ENCODE results near the gene SASS6. TPM values are rescaled to one million over a fixed set of nuclear protein-coding genes. Genes with fewer than 3 reads are reported as not detected.

The SASS6 gene
- total RNA-seq, 1 donor from 2014 or later = 3.6 TPM

- H3K27me3 ChIP-seq (ENCODE audit: insufficient read depth, low read length) = no peaks in the 10 kb centered on the region
- H3K9ac ChIP-seq (ENCODE audit: low read length) = no peak overlapping the region
- H4K20me1 ChIP-seq (ENCODE audit: insufficient read depth, low read length) = peaks cover 10% of the 10 kb centered on the region
- H3K4me1 Mint-ChIP-seq (ENCODE audit: low read depth, unreplicated experiment) = peaks cover 4% of the 10 kb centered on the region
- H3K79me2 ChIP-seq (ENCODE audit: insufficient read depth, low read length) = no peaks in the 10 kb centered on the region
- peak; percentile 47 for FAIRE-seq
- H3K36me3 Mint-ChIP-seq (ENCODE audit: low read depth, unreplicated experiment) = peaks cover 14% of the 10 kb centered on the region
- H2AFZ ChIP-seq (ENCODE audit: low read depth, low read length) = no peak overlapping the region
- no peak overlapping the region for H3K4me3 Mint-ChIP-seq (ENCODE audit: unreplicated experiment)
- no peak overlapping the region for H3K4me2 ChIP-seq (ENCODE audit: low read length)
- H3K27ac Mint-ChIP-seq (ENCODE audit: unreplicated experiment) = no peak overlapping the region
- no peak for DNase-seq (ENCODE audit: low read depth)
- H3K27ac ChIP-seq (ENCODE audit: low read depth, low read length) = no peak overlapping the region
- no peaks in the 10 kb centered on the region for H3K4me1 ChIP-seq (ENCODE audit: insufficient read depth, low read length)
- no peaks in the 10 kb centered on the region for H3K27me3 Mint-ChIP-seq (ENCODE audit: low read depth, unreplicated experiment)
- no peak overlapping the region for H3K4me3 ChIP-seq (ENCODE audit: insufficient read depth, low read depth, low read length)
- H3K9me3 ChIP-seq (ENCODE audit: insufficient read depth, low read depth, low read length) = no peaks in the 10 kb centered on the region
- TF ChIP-seq CTCF (IDR thresholded peaks at IDR 0.05; ENCODE audit: insufficient read depth, low read depth, low read length) (no peak), EZH2 (IDR thresholded peaks at IDR 0.05; ENCODE audit: insufficient read depth, low read length) (no peak)
- H3K9me3 Mint-ChIP-seq (ENCODE audit: unreplicated experiment) = no peaks in the 10 kb centered on the region
- peaks cover 42% of the 10 kb centered on the region for H3K36me3 ChIP-seq (ENCODE audit: insufficient read depth, low read length)
Measured at GRCh38 chr1:100077531-100077930, 55.2 kb downstream of the SASS6 start.

GRCh38 chr1:100076744-100077143, 56.0 kb downstream of the SASS6 start:
- Histone ChIP-seq H4K20me1 (ENCODE audit: insufficient read depth, low read length) (peaks cover 11% of the 10 kb centered on the region), H3K4me2 (ENCODE audit: low read length) (no peak overlapping the region), H3K4me1 (ENCODE audit: insufficient read depth, low read length) (no peaks in the 10 kb centered on the region), H3K27ac (ENCODE audit: low read depth, low read length) (no peak overlapping the region), H3K9me3 (ENCODE audit: insufficient read depth, low read depth, low read length) (no peaks in the 10 kb centered on the region), H3K36me3 (ENCODE audit: insufficient read depth, low read length) (peaks cover 39% of the 10 kb centered on the region), H2AFZ (ENCODE audit: low read depth, low read length) (no peak overlapping the region), H3K79me2 (ENCODE audit: insufficient read depth, low read length) (no peaks in the 10 kb centered on the region), H3K4me3 (ENCODE audit: insufficient read depth, low read depth, low read length) (no peak overlapping the region), H3K9ac (ENCODE audit: low read length) (no peak overlapping the region), H3K27me3 (ENCODE audit: insufficient read depth, low read length) (no peaks in the 10 kb centered on the region)
- Mint-ChIP-seq H3K4me3 (ENCODE audit: unreplicated experiment) (no peak overlapping the region), H3K36me3 (ENCODE audit: low read depth, unreplicated experiment) (peaks cover 15% of the 10 kb centered on the region), H3K4me1 (ENCODE audit: low read depth, unreplicated experiment) (peaks cover 4% of the 10 kb centered on the region), H3K27ac (ENCODE audit: unreplicated experiment) (no peak overlapping the region), H3K27me3 (ENCODE audit: low read depth, unreplicated experiment) (no peaks in the 10 kb centered on the region), H3K9me3 (ENCODE audit: unreplicated experiment) (no peaks in the 10 kb centered on the region)
- no peak for TF ChIP-seq CTCF (IDR thresholded peaks at IDR 0.05; ENCODE audit: insufficient read depth, low read depth, low read length)
- TF ChIP-seq EZH2 (IDR thresholded peaks at IDR 0.05; ENCODE audit: insufficient read depth, low read length) = no peak
- FAIRE-seq (no peak), DNase-seq (ENCODE audit: low read depth) (no peak)

GRCh38 chr1:100076319-100076718, 56.4 kb downstream of the SASS6 start:
- Histone ChIP-seq H4K20me1 (ENCODE audit: insufficient read depth, low read length) (peaks cover 12% of the 10 kb centered on the region), H3K4me3 (ENCODE audit: insufficient read depth, low read depth, low read length) (no peak overlapping the region), H3K9me3 (ENCODE audit: insufficient read depth, low read depth, low read length) (no peaks in the 10 kb centered on the region), H3K4me1 (ENCODE audit: insufficient read depth, low read length) (no peaks in the 10 kb centered on the region), H3K4me2 (ENCODE audit: low read length) (no peak overlapping the region), H3K27ac (ENCODE audit: low read depth, low read length) (no peak overlapping the region), H3K79me2 (ENCODE audit: insufficient read depth, low read length) (no peaks in the 10 kb centered on the region), H3K27me3 (ENCODE audit: insufficient read depth, low read length) (no peaks in the 10 kb centered on the region), H3K36me3 (ENCODE audit: insufficient read depth, low read length) (peaks cover 41% of the 10 kb centered on the region), H3K9ac (ENCODE audit: low read length) (no peak overlapping the region), H2AFZ (ENCODE audit: low read depth, low read length) (no peak overlapping the region)
- no peak overlapping the region for H3K27ac Mint-ChIP-seq (ENCODE audit: unreplicated experiment)
- H3K4me1 Mint-ChIP-seq (ENCODE audit: low read depth, unreplicated experiment) = peaks cover 4% of the 10 kb centered on the region
- TF ChIP-seq CTCF (IDR thresholded peaks at IDR 0.05; ENCODE audit: insufficient read depth, low read depth, low read length) (no peak), EZH2 (IDR thresholded peaks at IDR 0.05; ENCODE audit: insufficient read depth, low read length) (no peak)
- no peak for FAIRE-seq
- H3K4me3 Mint-ChIP-seq (ENCODE audit: unreplicated experiment) = no peak overlapping the region
- peaks cover 17% of the 10 kb centered on the region for H3K36me3 Mint-ChIP-seq (ENCODE audit: low read depth, unreplicated experiment)
- H3K9me3 Mint-ChIP-seq (ENCODE audit: unreplicated experiment) = no peaks in the 10 kb centered on the region
- DNase-seq (ENCODE audit: low read depth) = no peak
- H3K27me3 Mint-ChIP-seq (ENCODE audit: low read depth, unreplicated experiment) = no peaks in the 10 kb centered on the region

All from astrocyte (in vitro differentiated cells and primary cell).